ENCODE measurements around the gene ST6GALNAC2.
A peak's percentile ranks its signal among the peaks of the same experiment; 100 is the strongest.

The ST6GALNAC2 gene

GRCh38 chr17:76530811-76531485, 54.7 kb downstream of the ST6GALNAC2 start:
- no peaks in the 10 kb centered on the region for H3K79me2 ChIP-seq
- no peaks in the 10 kb centered on the region for H3K27me3 ChIP-seq (ENCODE audit: control insufficient read depth, insufficient read depth, low read length)
- no peak overlapping the region for H3K9ac ChIP-seq
- no peak overlapping the region for H2AFZ ChIP-seq
- H3K4me2 ChIP-seq (ENCODE audit: low read length) = no peak overlapping the region
- no peak overlapping the region for H3K4me3 ChIP-seq (ENCODE audit: low read depth, low read length)
- H3K36me3 ChIP-seq (ENCODE audit: control insufficient read depth, insufficient read depth, low read length) = no peaks in the 10 kb centered on the region
- peak overlapping the region; percentile 81 for H3K27ac ChIP-seq
- peaks cover 2% of the 10 kb centered on the region for H3K4me1 ChIP-seq
- no peaks in the 10 kb centered on the region for H3K9me3 ChIP-seq (ENCODE audit: control insufficient read depth, low read length)
- no peak for TF ChIP-seq CTCF (IDR thresholded peaks at IDR 0.05)

- Histone ChIP-seq H3K27me3 (ENCODE audit: control insufficient read depth, insufficient read depth, low read length) (no peaks in the 10 kb centered on the region), H2AFZ (no peak overlapping the region), H3K4me3 (ENCODE audit: low read depth, low read length) (no peak overlapping the region), H3K4me1 (peaks cover 2% of the 10 kb centered on the region), H3K4me2 (ENCODE audit: low read length) (no peak overlapping the region), H3K9ac (no peak overlapping the region), H3K9me3 (ENCODE audit: control insufficient read depth, low read length) (no peaks in the 10 kb centered on the region), H3K79me2 (no peaks in the 10 kb centered on the region), H3K27ac (peak overlapping the region; percentile 81), H3K36me3 (ENCODE audit: control insufficient read depth, insufficient read depth, low read length) (no peaks in the 10 kb centered on the region)
- no peak for TF ChIP-seq CTCF (IDR thresholded peaks at IDR 0.05)
Observed at GRCh38 chr17:76530095-76530723, 55.5 kb downstream of the ST6GALNAC2 start.

- Histone ChIP-seq H2AFZ (no peak overlapping the region), H3K4me1 (peaks cover 8% of the 10 kb centered on the region), H3K9me3 (ENCODE audit: control insufficient read depth, low read length) (no peaks in the 10 kb centered on the region), H3K36me3 (ENCODE audit: control insufficient read depth, insufficient read depth, low read length) (no peaks in the 10 kb centered on the region), H3K27me3 (ENCODE audit: control insufficient read depth, insufficient read depth, low read length) (no peaks in the 10 kb centered on the region), H3K4me2 (ENCODE audit: low read length) (no peak overlapping the region), H3K79me2 (no peaks in the 10 kb centered on the region), H3K27ac (peak overlapping the region; percentile 81), H3K9ac (no peak overlapping the region), H3K4me3 (ENCODE audit: low read depth, low read length) (no peak overlapping the region)
- no peak for TF ChIP-seq CTCF (IDR thresholded peaks at IDR 0.05)
Observed at GRCh38 chr17:76529224-76530094, 56.2 kb downstream of the ST6GALNAC2 start.

- H3K27me3 ChIP-seq (ENCODE audit: control insufficient read depth, insufficient read depth, low read length) = no peaks in the 10 kb centered on the region
- no peaks in the 10 kb centered on the region for H3K9me3 ChIP-seq (ENCODE audit: control insufficient read depth, low read length)
- peaks cover 10% of the 10 kb centered on the region for H3K4me1 ChIP-seq
- H3K4me3 ChIP-seq (ENCODE audit: low read depth, low read length) = no peak overlapping the region
- TF ChIP-seq CTCF (IDR thresholded peaks at IDR 0.05) = no peak
- peak overlapping the region; percentile 81 for H3K27ac ChIP-seq
- H3K79me2 ChIP-seq = no peaks in the 10 kb centered on the region
- no peak overlapping the region for H2AFZ ChIP-seq
- no peak overlapping the region for H3K9ac ChIP-seq
- H3K36me3 ChIP-seq (ENCODE audit: control insufficient read depth, insufficient read depth, low read length) = no peaks in the 10 kb centered on the region
- no peak overlapping the region for H3K4me2 ChIP-seq (ENCODE audit: low read length)
Observed at GRCh38 chr17:76528528-76529223, 57.0 kb downstream of the ST6GALNAC2 start.

Measured in parathyroid adenoma (tissue), 2 donors.